CD4-positive, alpha-beta T cell treated with Interferon alpha-2 for 1 hour (primary cell): ENCODE measurements around the gene MFNG.

Source experiments
- DNase-seq, 2 donors: peaks; one replicate each; pipeline ENCODE4 v3.0.0-alpha.2; 2020 to 2022

Gene MFNG

DNA sequence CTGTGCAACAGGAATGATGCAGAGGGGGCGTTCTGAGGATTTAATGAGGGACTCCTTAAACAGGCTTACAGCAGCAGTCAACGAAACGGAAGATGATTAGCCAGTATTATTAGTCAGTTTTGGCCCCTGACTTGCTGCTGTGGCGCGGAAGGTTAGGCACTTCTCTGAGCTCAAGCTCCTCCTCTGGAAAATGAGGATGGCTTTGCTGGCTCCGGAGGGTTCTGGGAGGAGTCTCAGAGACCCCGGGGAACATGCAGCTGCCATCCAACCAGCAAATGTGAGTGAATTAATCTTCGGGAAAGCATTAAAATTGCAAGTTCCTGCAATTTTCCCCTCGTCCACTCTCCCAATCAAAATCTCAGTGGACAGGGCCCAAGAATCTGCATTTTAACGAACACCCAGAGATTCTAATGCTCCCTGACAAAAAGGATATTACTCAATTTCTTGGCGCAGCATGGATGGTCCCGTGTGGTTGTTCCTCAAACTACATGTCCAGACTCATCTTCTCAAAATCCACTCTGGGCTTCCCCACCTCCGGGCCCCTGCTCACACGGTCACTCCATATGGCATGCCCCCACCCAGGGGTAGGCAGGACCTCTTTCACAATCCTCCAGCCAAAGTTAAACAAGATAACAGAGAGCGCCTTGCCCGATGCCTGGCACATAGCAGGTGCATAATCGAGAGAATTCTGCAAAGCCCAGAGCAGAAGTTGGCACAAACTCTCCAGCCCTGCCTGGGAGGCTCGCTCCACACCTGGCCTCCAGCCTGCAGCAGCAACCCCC, 65.3 kb downstream of the MFNG start:
- DNase-seq, result peak in 1 of 2 donors; percentile 15

DNA sequence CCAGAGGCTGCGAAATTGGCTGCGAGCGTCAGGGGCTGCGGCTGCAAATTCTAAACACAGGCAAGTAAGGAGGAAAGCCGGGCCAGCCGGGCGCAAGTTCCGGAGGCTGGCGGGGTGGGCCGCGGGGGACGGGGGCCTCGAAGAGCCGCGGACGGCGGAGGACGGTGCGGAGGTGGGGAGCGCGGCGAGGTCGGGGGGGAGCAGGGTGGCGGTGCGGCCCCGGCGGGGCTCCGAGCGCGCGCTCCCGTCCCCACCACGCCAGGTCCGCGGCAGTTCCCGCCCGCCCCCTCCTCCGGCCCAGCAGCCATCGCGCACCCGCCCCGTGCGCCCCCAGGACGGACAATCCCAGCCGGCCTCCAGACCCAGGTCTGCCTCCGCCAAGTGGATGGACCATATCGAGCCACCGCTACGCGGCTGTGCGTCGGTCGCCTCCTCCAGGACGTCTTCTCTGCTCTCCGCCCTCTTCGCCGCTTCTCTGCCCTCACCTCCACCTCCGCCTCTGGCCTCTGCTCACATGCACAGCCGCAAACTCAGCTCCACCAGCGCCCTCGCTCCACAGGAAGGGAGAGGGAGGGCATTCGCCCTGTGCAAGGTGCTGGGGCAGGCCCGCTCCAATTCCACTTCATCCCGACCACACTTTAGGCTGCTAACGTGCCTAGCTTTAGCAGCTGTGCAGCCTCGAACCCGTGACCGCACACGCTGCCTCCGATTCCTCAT, 66.1 kb downstream of the MFNG start:
- DNase-seq, result peak in 1 of 2 donors; percentile 17

DNA sequence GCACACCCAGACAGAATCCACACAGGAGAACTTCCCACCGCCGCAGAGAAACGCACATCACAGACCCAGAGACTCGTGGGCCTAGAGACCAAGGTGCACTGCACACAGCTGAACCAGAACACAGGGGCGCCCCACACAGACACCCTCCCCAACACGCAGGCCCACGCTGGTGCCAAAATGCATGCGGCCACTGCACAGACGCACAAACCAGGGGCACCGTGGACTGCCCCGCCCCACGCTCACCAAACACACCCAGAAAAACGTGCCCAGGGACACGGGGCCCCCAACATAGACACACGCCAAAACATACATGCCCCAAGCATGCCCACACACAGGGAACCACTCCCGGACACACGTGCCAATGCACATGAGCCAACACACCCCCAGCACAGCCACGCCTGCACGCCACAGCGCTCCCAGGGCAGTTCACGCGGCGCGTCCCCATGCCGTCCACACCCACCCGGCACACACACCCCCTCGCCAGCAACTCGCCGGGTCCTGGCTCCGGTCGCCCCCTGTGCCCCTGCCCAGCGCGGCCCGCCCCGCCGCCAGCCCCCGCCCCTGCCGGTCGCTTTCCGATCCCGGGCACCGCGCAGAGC, 66.7 kb downstream of the MFNG start:
- no peak for DNase-seq
